HG03442 (cell line): ENCODE results near the gene MCEMP1.

Source experiments
- ATAC-seq: cut with Tn5 transposase; IDR thresholded peaks from one replicate; pipeline ENCODE4 v1.9.1; 2021; ENCODE audit warnings: mild to moderate bottlenecking, moderate library complexity; ENCODE audit not compliant: unreplicated experiment

Gene MCEMP1

GRCh38 chr19:7676854-7677253 is at the start of gene MCEMP1:
Gene MCEMP1 (plus strand): TSS chr19:7677090. CDS start chr19:7677121, 31 bp downstream.
- ATAC-seq: no peak

GRCh38 chr19:7627166-7627565 is 49.7 kb upstream of the MCEMP1 start:
- ATAC-seq: no peak

- ATAC-seq: no peak
Measured at GRCh38 chr19:7628589-7629311, 48.1 kb upstream of the MCEMP1 start.

GRCh38 chr19:7629347-7630054 is 47.4 kb upstream of the MCEMP1 start, which contains the start of the genes PET100 and XAB2:
Gene PET100 (plus strand): TSS chr19:7629793. CDS start chr19:7629834, 41 bp downstream.
Gene XAB2 (minus strand): TSS chr19:7629545. CDS start chr19:7629527, 18 bp downstream.
- ATAC-seq: peak; percentile 89

GRCh38 chr19:7631577-7631976 is 45.3 kb upstream of the MCEMP1 start:
- no peak for ATAC-seq

- ATAC-seq: no peak
Measured at GRCh38 chr19:7632340-7633203, 44.3 kb upstream of the MCEMP1 start.

- no peak for ATAC-seq
Measured at GRCh38 chr19:7633698-7634097, 43.2 kb upstream of the MCEMP1 start, which contains the start of gene PCP2. Gene PCP2 (minus strand): TSS chr19:7633719. CDS start chr19:7633457, 262 bp downstream.

- ATAC-seq: no peak
Measured at GRCh38 chr19:7635670-7636069, 41.2 kb upstream of the MCEMP1 start.

GRCh38 chr19:7636317-7636690 is 40.6 kb upstream of the MCEMP1 start:
- ATAC-seq: no peak

- ATAC-seq: peak; percentile 62
Measured at GRCh38 chr19:7636691-7637373, 40.1 kb upstream of the MCEMP1 start, which contains the start of gene STXBP2. Gene STXBP2 (plus strand): TSS chr19:7637110. CDS start chr19:7637150, 40 bp downstream.

GRCh38 chr19:7637374-7638256 is 39.3 kb upstream of the MCEMP1 start:
- ATAC-seq: peak; percentile 13

GRCh38 chr19:7638802-7639465 is 38.0 kb upstream of the MCEMP1 start:
- no peak for ATAC-seq

GRCh38 chr19:7639863-7640348 is 37.0 kb upstream of the MCEMP1 start:
- no peak for ATAC-seq

GRCh38 chr19:7640803-7641202 is 36.1 kb upstream of the MCEMP1 start:
- no peak for ATAC-seq

GRCh38 chr19:7641290-7642276 is 35.3 kb upstream of the MCEMP1 start:
- ATAC-seq: no peak

GRCh38 chr19:7642295-7643030 is 34.4 kb upstream of the MCEMP1 start:
- no peak for ATAC-seq

GRCh38 chr19:7643031-7643415 is 33.9 kb upstream of the MCEMP1 start:
- no peak for ATAC-seq
